GM23248 (cell line): ENCODE measurements around the gene ZNF275.

Source experiments
- EZH2 ChIP-seq: fragments of 200-600 bp; sonication (generic); IDR thresholded peaks from 2 replicates; pipeline ENCODE4 v1.6.1; 2018; ENCODE audit warnings: antibody characterized with exemption, mild to moderate bottlenecking; ENCODE audit not compliant: insufficient read depth, poor library complexity, severe bottlenecking
- EZH2phosphoT487 ChIP-seq: fragments of 200-600 bp; sonication (generic); IDR thresholded peaks from 2 replicates; pipeline ENCODE4 v1.6.1; 2018; ENCODE audit warnings: antibody characterized with exemption, moderate library complexity, mild to moderate bottlenecking, low read depth; ENCODE audit not compliant: insufficient read depth

GRCh38 chrX:153299855-153300254, 34.1 kb upstream of the ZNF275 start:
- TF ChIP-seq EZH2 (no peak), EZH2phosphoT487 (no peak)
